Adrenal gland (tissue), 12 donors: ENCODE results near the gene TWF1. TPM values are rescaled to one million over a fixed set of nuclear protein-coding genes. Genes with fewer than 3 reads are reported as not detected.

Experiments
- DNase-seq, 7 donors: peaks; one replicate each; pipeline ENCODE4 v3.0.0-alpha.2; 2019 to 2020
- H3K27ac ChIP-seq, 5 donors: fragments of 200-600 bp; sonication (generic) in 4 of 5; 1 replicate in 3 of 5; 2 replicates in 2 of 5; pipeline versions ENCODE4 v1.5.1 to v1.8.0; 2016 to 2020; ENCODE audit warnings: mild to moderate bottlenecking in 1 of 5
- H3K27me3 ChIP-seq: fragments of 200-600 bp; 2 replicates; pipeline ENCODE4 v1.8.0; 2021
- H3K36me3 ChIP-seq, 2 donors: fragments of 200-600 bp; replicated peaks in 1 of 2; 1 replicate in 1 of 2; 2 replicates in 1 of 2; pipeline versions ENCODE4 v1.5.1 to v1.8.0; 2018 to 2022
- H3K4me1 ChIP-seq, 2 donors: fragments of 200-600 bp; replicated peaks in 1 of 2; 1 replicate in 1 of 2; 2 replicates in 1 of 2; pipeline versions ENCODE4 v1.5.1 to v1.8.0; 2018 to 2021
- H3K4me3 ChIP-seq, 4 donors: fragments of 200-600 bp; sonication (generic) in 3 of 4; one replicate each; pipeline ENCODE4 v1.5.1; 2016 to 2018
- H3K9me3 ChIP-seq, 3 donors: fragments of 200-600 bp; sonication (generic) in 1 of 3; replicated peaks in 1 of 3; 1 replicate in 2 of 3; 2 replicates in 1 of 3; pipeline versions ENCODE4 v1.5.1 to v1.8.0; 2016 to 2021
- CTCF ChIP-seq, 6 experiments: fragments of 450-650 bp in 4 of 6; fragments of 200-600 bp in 2 of 6; sonication (generic) in 1 of 6; IDR thresholded peaks; 1 replicate in 5 of 6; 2 replicates in 1 of 6; pipeline versions ENCODE4 v1.5.1 to v1.8.0; 2016 to 2021; ENCODE audit warnings: antibody characterized with exemption in 6 of 6, mild to moderate bottlenecking in 2 of 6, moderate library complexity in 1 of 6
- POLR2A ChIP-seq, 2 donors: fragments of 450-650 bp; IDR thresholded peaks; one replicate each; pipeline ENCODE4 v1.6.1; 2017; ENCODE audit warnings: antibody characterized with exemption in 2 of 2, mild to moderate bottlenecking in 2 of 2, moderate library complexity in 1 of 2
- WGBS, 4 donors: extraction: QIAGEN DNeasy Blood & Tissue Kit in 2 of 4; methylation state at CpG; one replicate each; pipeline versions ENCODE4 v1.1.5 to v1.1.7; 2013 to 2017; 5-methylcytosine and 5-hydroxymethylcytosine counted together
- intact Hi-C, 2 donors: fragments of 100-400 bp; cut with DNase I; formaldehyde crosslinking; loops; one replicate each; pipeline versions ENCODE4 v1.14.1 to v1.15.0; 2022 to 2023
- polyA plus RNA-seq, 3 donors: library from polyadenylated mRNA; stranded (reverse); fragments of 200-250 nt in 2 of 3; fragments of 350-450 nt in 1 of 3; fragmentation: Illumina TruSeq in 1 of 3; extraction: RNeasy Lipid Tissue Mini Kit (QIAGEN cat#74804) in 1 of 3; gene quantifications; one replicate each; pipeline ENCODE4 v1.2.3, GENCODE V29; 2013 to 2014
- total RNA-seq, 9 donors: library from RNA; depleted of rRNA in 4 of 9; stranded (reverse); fragments of >200 nt in 4 of 9; fragments of 120-200 nt in 1 of 9; fragmentation: NEBNext Ultra II Directional in 1 of 9; extraction: Animal tissue kit (Norgen Biotek cat#: 25700) in 1 of 9; gene quantifications; one replicate each; pipeline versions ENCODE4 v1.1.0 to v1.2.4, GENCODE V29; 2013 to 2023
- donor health status: healthy with polysubstance abuse.
- donor health status: Bipolar disorder and iron deficiency.
- donor health status: DM: yes; HTN: yes; CAD: no.
- donor health status: DM: no; HTN: no; CAD: no.
- donor health status: DM: no; HTN: no; CAD: no.
- donor health status: DM: yes; HTN: yes; CAD: no.

Gene TWF1
- total and polyA plus RNA-seq, 12 donors, result 38.0 to 116 (median 83.8) TPM

- H3K27ac ChIP-seq, result peak overlapping the region; percentile 94 to 100 (median 98)
Measured at GRCh38 chr12:43806737-43807072, 588 bp upstream of the TWF1 start.

GRCh38 chr12:43805149-43805859 is 813 bp downstream of the TWF1 start:
- 4 to 7% (median 5%) methylated on average over 20 of the region's 20 CpGs for WGBS, 4 donors
- TF ChIP-seq CTCF (IDR thresholded peaks at IDR 0.05), result no peak
- no peak for TF ChIP-seq POLR2A (IDR thresholded peaks at IDR 0.05)
- peaks cover 0 to 24% of the 10 kb centered on the region in 2 donors for H3K36me3 ChIP-seq
- no peaks in the 10 kb centered on the region for H3K27me3 ChIP-seq
- no peaks in the 10 kb centered on the region for H3K9me3 ChIP-seq
- H3K27ac ChIP-seq, result peak overlapping the region; percentile 94 to 100 (median 98)
- peak overlapping the region; percentile 43 to 98 (median 54) for H3K4me3 ChIP-seq
- intact Hi-C loops, result loop anchor here in 1 of 2 donors (10.0 kb wide), 1 partner anchor 79 kb away; no protein-coding TSS in a partner anchor
- no peak for DNase-seq
- H3K4me1 ChIP-seq, result peaks cover 0 to 37% of the 10 kb centered on the region in 2 donors

More at GRCh38 chr12:43806737-43807072, 588 bp upstream of the TWF1 start:
- Histone ChIP-seq H3K36me3 (peaks cover 0 to 10% of the 10 kb centered on the region in 2 donors), H3K4me3 (peak overlapping the region; percentile 15 to 98 (median 50)), H3K9me3 (no peaks in the 10 kb centered on the region), H3K27me3 (no peaks in the 10 kb centered on the region), H3K4me1 (peaks cover 0 to 37% of the 10 kb centered on the region in 2 donors)
- TF ChIP-seq CTCF (IDR thresholded peaks at IDR 0.05) (no peak), POLR2A (IDR thresholded peaks at IDR 0.05) (no peak)
- WGBS, 4 donors, result 1 to 4% (median 3%) methylated on average over 3 of the region's 3 CpGs
- intact Hi-C loops, result loop anchor here in 1 of 2 donors (10.0 kb wide), 1 partner anchor 78 kb away; no protein-coding TSS in a partner anchor
- no peak for DNase-seq

- no peaks in the 10 kb centered on the region for H3K27me3 ChIP-seq
- H3K9me3 ChIP-seq, result no peaks in the 10 kb centered on the region
- WGBS, 4 donors, result 78 to 93% (median 90%) methylated on average over 4 of the region's 4 CpGs
- H3K4me3 ChIP-seq, result no peak overlapping the region
- no peak overlapping the region for H3K27ac ChIP-seq
- intact Hi-C loops, result no loop called here
- DNase-seq, result no peak
- H3K4me1 ChIP-seq, result peaks cover 0 to 3% of the 10 kb centered on the region in 2 donors
- H3K36me3 ChIP-seq, result peaks cover 0 to 73% of the 10 kb centered on the region in 2 donors
- no peak for TF ChIP-seq POLR2A (IDR thresholded peaks at IDR 0.05)
- TF ChIP-seq CTCF (IDR thresholded peaks at IDR 0.05), result no peak
Measured at GRCh38 chr12:43797561-43798217, 8.4 kb downstream of the TWF1 start.

DNA sequence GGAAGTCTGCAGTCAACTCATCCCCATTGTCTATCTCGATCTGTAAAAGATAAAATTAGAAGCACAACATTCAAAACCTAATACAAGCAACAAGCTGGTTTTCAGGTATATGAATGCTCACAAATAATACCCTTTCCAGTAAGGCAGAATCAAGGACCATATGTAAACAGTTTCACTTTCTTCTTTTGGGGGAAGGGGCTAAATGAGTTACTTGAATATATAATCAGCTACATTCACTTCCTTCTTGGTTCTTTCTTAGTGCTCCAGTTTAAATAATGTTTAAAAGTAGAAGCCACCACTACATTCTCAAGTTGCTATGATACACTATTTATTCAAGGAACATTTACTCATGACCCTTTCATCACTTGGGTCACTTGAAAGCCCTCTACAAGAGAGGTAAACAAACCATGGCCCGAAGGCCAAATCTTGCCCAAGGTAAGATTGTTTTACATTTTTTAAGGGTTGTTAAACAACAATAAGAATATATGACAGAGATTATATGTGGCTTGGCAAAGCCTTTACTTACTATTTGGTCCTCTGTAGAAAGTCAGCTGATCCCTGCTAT is 10.3 kb downstream of the TWF1 start:
- H3K4me3 ChIP-seq, result no peak overlapping the region
- intact Hi-C loops, result no loop called here
- no peaks in the 10 kb centered on the region for H3K27me3 ChIP-seq
- TF ChIP-seq CTCF (IDR thresholded peaks at IDR 0.05), result no peak
- no peak for DNase-seq
- no peaks in the 10 kb centered on the region for H3K4me1 ChIP-seq
- no peaks in the 10 kb centered on the region for H3K9me3 ChIP-seq
- WGBS, 4 donors, result 77 to 84% (median 78%) methylated on average over 2 of the region's 2 CpGs
- no peak overlapping the region for H3K27ac ChIP-seq
- peaks cover 0 to 60% of the 10 kb centered on the region in 2 donors for H3K36me3 ChIP-seq
